ENCODE data around the gene PIP4K2A.

PIP4K2A gene

GRCh38 chr10:22659866-22660265 lies 54.5 kb downstream of the PIP4K2A start:
- Histone ChIP-seq H3K27me3 (ENCODE audit: low read depth) (no peaks in the 10 kb centered on the region), H3K9me3 (no peaks in the 10 kb centered on the region), H3K4me3 (no peak overlapping the region), H3K36me3 (replicated peaks) (no peaks in the 10 kb centered on the region), H3K4me1 (no peaks in the 10 kb centered on the region)
- DNase-seq (ENCODE audit: low spot score in 2 of 2): no peak
- in situ Hi-C loops (cut with MboI; ENCODE audit: low sequenced_read_pairs): no loop called here

- DNase-seq (ENCODE audit: low spot score in 2 of 2): no peak
- in situ Hi-C loops (cut with MboI; ENCODE audit: low sequenced_read_pairs): no loop called here
Observed at GRCh38 chr10:22658745-22659410, 55.5 kb downstream of the PIP4K2A start.

GRCh38 chr10:22657566-22658225 lies 56.7 kb downstream of the PIP4K2A start:
- in situ Hi-C loops (cut with MboI; ENCODE audit: low sequenced_read_pairs): no loop called here
- H3K9me3 ChIP-seq: no peaks in the 10 kb centered on the region
- no peak for DNase-seq (ENCODE audit: low spot score in 2 of 2)
- H3K27me3 ChIP-seq (ENCODE audit: low read depth): no peaks in the 10 kb centered on the region
- H3K36me3 ChIP-seq (replicated peaks): no peaks in the 10 kb centered on the region
- H3K4me3 ChIP-seq: no peak overlapping the region
- H3K4me1 ChIP-seq: no peaks in the 10 kb centered on the region

More at GRCh38 chr10:22658745-22659410, 55.5 kb downstream of the PIP4K2A start:
- Histone ChIP-seq H3K4me3 (no peak overlapping the region), H3K4me1 (no peaks in the 10 kb centered on the region), H3K9me3 (no peaks in the 10 kb centered on the region), H3K36me3 (replicated peaks) (no peaks in the 10 kb centered on the region), H3K27me3 (ENCODE audit: low read depth) (no peaks in the 10 kb centered on the region)

- in situ Hi-C loops (cut with MboI; ENCODE audit: low sequenced_read_pairs): no loop called here
- DNase-seq (ENCODE audit: low spot score in 2 of 2): no peak
- Histone ChIP-seq H3K36me3 (replicated peaks) (no peaks in the 10 kb centered on the region), H3K9me3 (no peaks in the 10 kb centered on the region), H3K4me1 (no peaks in the 10 kb centered on the region), H3K4me3 (no peak overlapping the region), H3K27me3 (ENCODE audit: low read depth) (no peaks in the 10 kb centered on the region)
Observed at GRCh38 chr10:22657024-22657423, 57.4 kb downstream of the PIP4K2A start.

- no peak for DNase-seq (ENCODE audit: low spot score in 2 of 2)
- in situ Hi-C loops (cut with MboI; ENCODE audit: low sequenced_read_pairs): no loop called here
Observed at GRCh38 chr10:22656036-22656435, 58.3 kb downstream of the PIP4K2A start.

GRCh38 chr10:22655312-22655981 lies 58.9 kb downstream of the PIP4K2A start:
- Histone ChIP-seq H3K36me3 (replicated peaks) (no peaks in the 10 kb centered on the region), H3K9me3 (no peaks in the 10 kb centered on the region), H3K27me3 (ENCODE audit: low read depth) (no peaks in the 10 kb centered on the region), H3K4me1 (no peaks in the 10 kb centered on the region), H3K4me3 (no peak overlapping the region)
- in situ Hi-C loops (cut with MboI; ENCODE audit: low sequenced_read_pairs): no loop called here
- DNase-seq (ENCODE audit: low spot score in 2 of 2): no peak

More at GRCh38 chr10:22656036-22656435, 58.3 kb downstream of the PIP4K2A start:
- Histone ChIP-seq H3K36me3 (replicated peaks) (no peaks in the 10 kb centered on the region), H3K4me1 (no peaks in the 10 kb centered on the region), H3K9me3 (no peaks in the 10 kb centered on the region), H3K4me3 (no peak overlapping the region), H3K27me3 (ENCODE audit: low read depth) (no peaks in the 10 kb centered on the region)

GRCh38 chr10:22652988-22653481 lies 61.3 kb downstream of the PIP4K2A start:
- no peak for DNase-seq (ENCODE audit: low spot score in 2 of 2)
- Histone ChIP-seq H3K27me3 (ENCODE audit: low read depth) (no peaks in the 10 kb centered on the region), H3K9me3 (no peaks in the 10 kb centered on the region), H3K36me3 (replicated peaks) (no peaks in the 10 kb centered on the region), H3K4me1 (no peaks in the 10 kb centered on the region), H3K4me3 (no peak overlapping the region)
- in situ Hi-C loops (cut with MboI; ENCODE audit: low sequenced_read_pairs): no loop called here

- no peak for DNase-seq (ENCODE audit: low spot score in 2 of 2)
- no peaks in the 10 kb centered on the region for H3K9me3 ChIP-seq
- no peaks in the 10 kb centered on the region for H3K36me3 ChIP-seq (replicated peaks)
- no peak overlapping the region for H3K4me3 ChIP-seq
- in situ Hi-C loops (cut with MboI; ENCODE audit: low sequenced_read_pairs): no loop called here
- H3K27me3 ChIP-seq (ENCODE audit: low read depth): no peaks in the 10 kb centered on the region
- no peaks in the 10 kb centered on the region for H3K4me1 ChIP-seq
Observed at GRCh38 chr10:22651276-22651980, 63.0 kb downstream of the PIP4K2A start.

GRCh38 chr10:22649994-22650393 lies 64.4 kb downstream of the PIP4K2A start:
- no peak for DNase-seq (ENCODE audit: low spot score in 2 of 2)
- no peaks in the 10 kb centered on the region for H3K9me3 ChIP-seq
- H3K36me3 ChIP-seq (replicated peaks): no peaks in the 10 kb centered on the region
- no peaks in the 10 kb centered on the region for H3K4me1 ChIP-seq
- H3K27me3 ChIP-seq (ENCODE audit: low read depth): no peaks in the 10 kb centered on the region
- no peak overlapping the region for H3K4me3 ChIP-seq
- in situ Hi-C loops (cut with MboI; ENCODE audit: low sequenced_read_pairs): no loop called here

GRCh38 chr10:22649390-22649841 lies 65.0 kb downstream of the PIP4K2A start:
- H3K4me1 ChIP-seq: no peaks in the 10 kb centered on the region
- H3K4me3 ChIP-seq: no peak overlapping the region
- H3K9me3 ChIP-seq: no peaks in the 10 kb centered on the region
- no peak for DNase-seq (ENCODE audit: low spot score in 2 of 2)
- no peaks in the 10 kb centered on the region for H3K27me3 ChIP-seq (ENCODE audit: low read depth)
- H3K36me3 ChIP-seq (replicated peaks): no peaks in the 10 kb centered on the region
- in situ Hi-C loops (cut with MboI; ENCODE audit: low sequenced_read_pairs): no loop called here

- no peaks in the 10 kb centered on the region for H3K9me3 ChIP-seq
- no peak overlapping the region for H3K4me3 ChIP-seq
- no peaks in the 10 kb centered on the region for H3K36me3 ChIP-seq (replicated peaks)
- H3K4me1 ChIP-seq: no peaks in the 10 kb centered on the region
- DNase-seq (ENCODE audit: low spot score in 2 of 2): no peak
- H3K27me3 ChIP-seq (ENCODE audit: low read depth): no peaks in the 10 kb centered on the region
- in situ Hi-C loops (cut with MboI; ENCODE audit: low sequenced_read_pairs): no loop called here
Observed at GRCh38 chr10:22648547-22648961, 65.8 kb downstream of the PIP4K2A start.

- H3K9me3 ChIP-seq: no peaks in the 10 kb centered on the region
- no peaks in the 10 kb centered on the region for H3K27me3 ChIP-seq (ENCODE audit: low read depth)
- no peaks in the 10 kb centered on the region for H3K4me1 ChIP-seq
- in situ Hi-C loops (cut with MboI; ENCODE audit: low sequenced_read_pairs): no loop called here
- H3K36me3 ChIP-seq (replicated peaks): no peaks in the 10 kb centered on the region
- H3K4me3 ChIP-seq: no peak overlapping the region
- no peak for DNase-seq (ENCODE audit: low spot score in 2 of 2)
Observed at GRCh38 chr10:22647244-22647643, 67.1 kb downstream of the PIP4K2A start.

GRCh38 chr10:22646388-22646853 lies 68.0 kb downstream of the PIP4K2A start:
- Histone ChIP-seq H3K9me3 (no peaks in the 10 kb centered on the region), H3K36me3 (replicated peaks) (no peaks in the 10 kb centered on the region), H3K27me3 (ENCODE audit: low read depth) (no peaks in the 10 kb centered on the region), H3K4me1 (no peaks in the 10 kb centered on the region), H3K4me3 (no peak overlapping the region)
- in situ Hi-C loops (cut with MboI; ENCODE audit: low sequenced_read_pairs): no loop called here
- no peak for DNase-seq (ENCODE audit: low spot score in 2 of 2)

Measured in HAP-1 (cell line).